GM19438 (cell line): ENCODE measurements around the gene SEMA6A.
A peak's percentile ranks its signal among the peaks of the same experiment; 100 is the strongest.

Experiments used
- ATAC-seq: cut with Tn5 transposase; IDR thresholded peaks from one replicate; pipeline ENCODE4 v1.9.1; 2021; ENCODE audit warnings: low read depth; ENCODE audit not compliant: unreplicated experiment

Gene SEMA6A, protein sequence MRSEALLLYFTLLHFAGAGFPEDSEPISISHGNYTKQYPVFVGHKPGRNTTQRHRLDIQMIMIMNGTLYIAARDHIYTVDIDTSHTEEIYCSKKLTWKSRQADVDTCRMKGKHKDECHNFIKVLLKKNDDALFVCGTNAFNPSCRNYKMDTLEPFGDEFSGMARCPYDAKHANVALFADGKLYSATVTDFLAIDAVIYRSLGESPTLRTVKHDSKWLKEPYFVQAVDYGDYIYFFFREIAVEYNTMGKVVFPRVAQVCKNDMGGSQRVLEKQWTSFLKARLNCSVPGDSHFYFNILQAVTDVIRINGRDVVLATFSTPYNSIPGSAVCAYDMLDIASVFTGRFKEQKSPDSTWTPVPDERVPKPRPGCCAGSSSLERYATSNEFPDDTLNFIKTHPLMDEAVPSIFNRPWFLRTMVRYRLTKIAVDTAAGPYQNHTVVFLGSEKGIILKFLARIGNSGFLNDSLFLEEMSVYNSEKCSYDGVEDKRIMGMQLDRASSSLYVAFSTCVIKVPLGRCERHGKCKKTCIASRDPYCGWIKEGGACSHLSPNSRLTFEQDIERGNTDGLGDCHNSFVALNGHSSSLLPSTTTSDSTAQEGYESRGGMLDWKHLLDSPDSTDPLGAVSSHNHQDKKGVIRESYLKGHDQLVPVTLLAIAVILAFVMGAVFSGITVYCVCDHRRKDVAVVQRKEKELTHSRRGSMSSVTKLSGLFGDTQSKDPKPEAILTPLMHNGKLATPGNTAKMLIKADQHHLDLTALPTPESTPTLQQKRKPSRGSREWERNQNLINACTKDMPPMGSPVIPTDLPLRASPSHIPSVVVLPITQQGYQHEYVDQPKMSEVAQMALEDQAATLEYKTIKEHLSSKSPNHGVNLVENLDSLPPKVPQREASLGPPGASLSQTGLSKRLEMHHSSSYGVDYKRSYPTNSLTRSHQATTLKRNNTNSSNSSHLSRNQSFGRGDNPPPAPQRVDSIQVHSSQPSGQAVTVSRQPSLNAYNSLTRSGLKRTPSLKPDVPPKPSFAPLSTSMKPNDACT

GRCh38 chr5:116574367-116575325 lies at the start of gene SEMA6A:
SEMA6A (minus strand) TSS chr5:116574823; CDS start chr5:116504944, 69,879 bp downstream.
- ATAC-seq = peak; percentile 47

DNA sequence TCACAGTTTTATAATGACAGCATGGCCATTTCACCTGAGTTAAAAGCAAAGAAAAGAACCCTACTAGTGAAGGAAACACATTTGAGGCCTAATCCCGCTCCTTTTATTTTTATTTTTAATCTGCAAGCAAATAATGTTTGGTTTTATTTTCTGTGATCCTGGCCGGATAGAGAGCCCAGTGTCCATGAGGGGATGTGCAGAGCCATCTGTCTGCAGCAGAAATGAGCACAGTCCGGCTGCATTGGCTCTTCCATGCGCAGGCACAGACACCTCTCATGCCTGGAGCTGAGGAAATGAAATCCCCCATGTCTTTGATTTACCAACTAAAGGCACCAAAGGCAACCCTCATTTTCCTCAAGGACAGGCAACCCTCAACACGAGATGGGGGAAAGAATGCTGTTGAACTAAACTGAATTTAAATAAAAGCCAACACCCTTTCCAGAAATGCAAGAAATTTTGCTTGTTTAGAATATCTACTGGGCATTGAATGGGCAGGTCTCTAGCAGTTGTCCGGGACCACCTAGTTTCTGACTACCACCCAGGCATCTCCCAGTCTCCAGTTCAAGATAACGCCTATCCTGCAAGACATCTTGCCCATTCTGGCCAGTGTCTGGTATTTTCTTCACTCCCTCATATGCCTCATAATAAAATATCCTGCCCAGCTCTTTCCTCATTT lies 47.9 kb upstream of the SEMA6A start:
- ATAC-seq = no peak

DNA sequence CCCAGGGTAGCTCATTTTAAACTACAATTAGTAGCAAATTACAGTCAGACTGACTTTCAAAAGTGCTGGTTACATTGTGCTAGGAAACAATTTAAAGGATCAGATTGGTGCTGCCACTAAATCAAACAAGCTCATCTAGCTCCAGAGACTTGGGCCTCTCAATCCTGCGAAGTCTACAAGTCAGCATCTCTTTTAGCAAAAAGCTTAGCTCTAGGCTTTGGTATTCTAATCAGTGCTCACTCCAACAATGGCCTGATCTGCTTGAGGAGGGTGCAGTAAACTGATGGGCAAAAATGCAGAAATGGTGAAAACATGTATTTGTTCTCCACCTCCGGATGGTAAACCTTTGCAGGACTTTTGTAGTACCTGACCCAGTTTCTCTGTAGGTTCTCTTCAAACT lies 47.0 kb upstream of the SEMA6A start:
- ATAC-seq = no peak

DNA sequence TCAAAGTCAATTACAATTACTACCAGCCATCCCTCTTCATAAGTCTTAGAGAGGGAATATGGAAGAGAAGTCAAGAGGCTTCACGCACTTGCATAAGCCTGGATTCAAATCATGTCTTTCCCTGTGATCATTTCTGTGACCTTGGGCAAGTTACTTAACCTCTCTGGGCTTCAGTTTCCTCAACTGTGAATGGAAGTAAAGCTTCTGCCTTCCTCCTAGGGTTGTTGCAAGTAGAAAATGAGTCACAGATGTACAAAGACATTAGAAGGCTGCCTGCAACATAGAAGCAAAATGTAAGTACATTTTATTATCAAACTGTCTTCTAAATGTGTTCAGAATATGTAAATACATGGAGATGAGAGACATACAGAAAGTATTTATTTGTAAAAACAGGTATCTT lies 42.3 kb upstream of the SEMA6A start:
- ATAC-seq = no peak

DNA sequence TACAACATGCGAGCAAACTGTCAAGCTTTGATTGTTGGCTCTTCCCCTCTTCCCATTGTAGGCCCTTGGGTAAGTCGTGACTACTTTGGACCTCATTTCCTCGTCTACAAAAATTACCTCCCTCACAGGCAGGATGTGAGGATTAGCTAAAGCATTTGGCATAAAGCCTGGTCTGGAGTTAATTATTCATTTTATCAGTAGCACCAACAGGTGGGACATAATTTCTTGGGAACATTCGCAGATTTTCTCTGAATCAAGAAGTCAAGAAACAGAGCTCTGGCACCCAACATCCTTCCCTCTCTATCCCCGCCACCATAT lies 39.9 kb upstream of the SEMA6A start:
- ATAC-seq = no peak

GRCh38 chr5:116613445-116613844 lies 38.8 kb upstream of the SEMA6A start:
- ATAC-seq = peak; percentile 24

DNA sequence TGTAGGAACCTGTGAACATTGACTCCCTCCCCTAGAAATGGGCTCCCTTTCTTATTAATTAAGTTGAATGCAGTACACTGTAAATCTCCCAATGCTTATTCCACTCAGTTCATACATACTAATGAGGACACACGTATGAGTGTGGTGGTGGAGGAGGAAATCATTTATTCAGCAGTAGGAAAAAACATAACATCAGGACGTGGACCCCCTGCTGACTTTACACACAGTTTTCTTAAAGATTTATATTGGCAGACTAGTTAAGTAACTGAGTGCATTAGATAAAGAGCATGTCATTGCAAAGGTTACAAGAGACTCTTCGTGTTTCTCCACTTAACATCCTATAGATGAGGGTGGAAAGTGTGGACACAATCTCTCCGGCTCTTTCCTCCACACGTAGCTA lies 37.8 kb upstream of the SEMA6A start:
- no peak for ATAC-seq

GRCh38 chr5:116605310-116606070 lies 30.9 kb upstream of the SEMA6A start:
- no peak for ATAC-seq

GRCh38 chr5:116604805-116605204 lies 30.2 kb upstream of the SEMA6A start:
- ATAC-seq = no peak

- ATAC-seq = no peak
These were observed 26.3 kb upstream of the SEMA6A start for GRCh38 chr5:116600876-116601275.

DNA sequence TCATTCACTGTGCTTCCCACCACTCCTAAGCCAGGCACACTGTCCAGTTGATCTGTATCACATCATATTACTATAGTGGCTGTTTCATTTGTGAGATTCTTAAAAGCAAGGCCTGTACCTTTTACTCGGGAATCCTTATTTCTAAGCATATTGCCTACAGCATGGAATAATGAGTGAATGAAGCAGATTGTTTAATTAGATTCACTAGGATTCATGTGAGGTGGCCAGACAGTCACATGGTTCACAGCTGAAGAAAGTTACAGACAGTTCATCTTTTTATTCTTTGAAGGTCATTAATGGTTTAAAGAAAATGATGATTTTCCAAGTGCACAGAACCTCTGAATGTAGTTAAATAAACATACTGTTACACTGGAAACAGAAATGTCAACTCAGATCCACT lies 24.3 kb upstream of the SEMA6A start:
- ATAC-seq = no peak

GRCh38 chr5:116595498-116595897 lies 20.9 kb upstream of the SEMA6A start:
- no peak for ATAC-seq

DNA sequence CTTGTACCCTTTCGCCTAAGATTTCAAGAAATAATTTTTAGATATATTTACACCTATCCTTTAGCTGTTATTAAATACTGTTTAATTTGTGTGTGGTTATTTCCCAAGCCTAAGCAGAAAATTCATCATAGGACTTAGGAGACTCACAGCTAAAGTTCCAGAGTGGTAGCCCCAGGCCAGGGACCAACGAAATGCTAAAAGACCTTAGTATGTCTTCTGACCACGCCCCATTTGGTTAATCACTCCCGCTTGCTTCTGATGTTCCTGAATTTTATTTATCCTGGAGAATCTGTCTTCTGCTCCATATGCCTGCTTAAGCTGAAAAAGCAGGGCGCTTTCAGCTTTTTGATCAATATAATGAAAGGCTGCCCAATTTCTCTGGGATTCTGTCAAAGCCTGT lies 18.7 kb upstream of the SEMA6A start:
- no peak for ATAC-seq

- ATAC-seq = no peak
These were observed 10.6 kb upstream of the SEMA6A start for GRCh38 chr5:116585227-116585626.

- no peak for ATAC-seq
These were observed 9.2 kb upstream of the SEMA6A start for GRCh38 chr5:116583862-116584222.

- no peak for ATAC-seq
These were observed 8.7 kb upstream of the SEMA6A start for GRCh38 chr5:116583085-116583861.

GRCh38 chr5:116581910-116582309 lies 7.3 kb upstream of the SEMA6A start:
- no peak for ATAC-seq

DNA sequence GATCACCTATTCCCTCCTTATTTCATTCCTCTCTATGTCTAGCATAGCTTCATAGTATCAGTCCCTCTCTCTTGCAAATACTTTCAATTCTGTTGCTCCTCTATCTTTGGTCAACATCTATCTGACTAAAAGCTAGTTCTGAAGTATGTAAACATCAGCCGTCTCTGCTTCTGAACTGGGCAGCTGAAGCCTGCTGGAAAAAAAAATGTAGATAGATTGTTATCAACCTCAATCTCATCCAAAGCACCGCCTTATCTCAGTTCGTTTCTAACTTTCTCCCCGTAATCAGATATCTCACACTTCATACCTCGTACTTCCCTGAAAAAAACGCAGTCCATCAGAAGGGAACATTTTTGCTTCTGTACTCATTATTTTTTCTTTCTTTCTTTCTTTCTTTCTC lies 4.5 kb upstream of the SEMA6A start:
- ATAC-seq = no peak
